ENCODE data around the gene ATF4. TPM values are rescaled to one million over a fixed set of nuclear protein-coding genes. Genes with fewer than 3 reads are reported as not detected.
A peak's percentile ranks its signal among the peaks of the same experiment; 100 is the strongest.

ATF4 gene
- total and polyA plus RNA-seq, 2 of the 13 experiments (the other 11 are each of a cell fraction or from before 2014, with no cell fraction given): 486 to 1,297 TPM

GRCh38 chr22:39545386-39546365 lies 25.3 kb downstream of the ATF4 start (continued):
- TF ChIP-seq ZNF839 (CRISPR knock-in tag; IDR thresholded peaks at IDR 0.05; ENCODE audit: borderline replicate concordance) (no peak), ZC3H13 (CRISPR knock-in tag; IDR thresholded peaks at IDR 0.05) (peak; percentile 70; the same call in 1 of the 2 replicates), ZNF446 (CRISPR knock-in tag; IDR thresholded peaks at IDR 0.05) (peak; percentile 78; the same call in 1 of the 2 replicates), DNMT3B (CRISPR knock-in tag; conservative IDR thresholded peaks at IDR 0.05) (peak; percentile 95; the same call in 1 of the 2 replicates), FOSL1 (CRISPR knock-in tag; IDR thresholded peaks at IDR 0.05; ENCODE audit: borderline replicate concordance) (0 out of 2 replicates have a peak, but pooled peaks have one; percentile 28), SAFB2 (CRISPR knock-in tag; IDR thresholded peaks at IDR 0.05; ENCODE audit: borderline replicate concordance, low read depth) (no peak), GATAD2A (CRISPR knock-in tag; IDR thresholded peaks at IDR 0.05) (peak; percentile 51; the same call in 1 of the 2 replicates), ARID5B (CRISPR knock-in tag; IDR thresholded peaks at IDR 0.05) (peak; percentile 67), ZNF547 (CRISPR knock-in tag; IDR thresholded peaks at IDR 0.05) (peak; percentile 33; the same call in 1 of the 2 replicates), HOXA3 (CRISPR knock-in tag; IDR thresholded peaks at IDR 0.05) (peak; percentile 71), USF2 (IDR thresholded peaks at IDR 0.05; ENCODE audit: low read depth, low read length) (no peak), USF2 (CRISPR knock-in tag; IDR thresholded peaks at IDR 0.05; ENCODE audit: borderline replicate concordance) (no peak), ZNF510 (CRISPR knock-in tag; IDR thresholded peaks at IDR 0.05; ENCODE audit: low read depth) (0 out of 2 replicates have a peak, but pooled peaks have one; percentile 69), ASH2L (IDR thresholded peaks at IDR 0.05; ENCODE audit: insufficient read length, low read depth, low read length) (no peak), GABPA (IDR thresholded peaks at IDR 0.05; ENCODE audit: low read depth, low read length) (no peak), GABPA (CRISPR knock-in tag; IDR thresholded peaks at IDR 0.05; ENCODE audit: low read depth) (0 out of 2 replicates have a peak, but pooled peaks have one; percentile 21), BRCA1 (CRISPR knock-in tag; IDR thresholded peaks at IDR 0.05) (peak; percentile 92), ZNF850 (CRISPR knock-in tag; conservative IDR thresholded peaks at IDR 0.05) (no peak), ZFY (CRISPR knock-in tag; IDR thresholded peaks at IDR 0.05) (peak; percentile 47; the same call in 1 of the 2 replicates)
- TF ChIP-seq, protein P1, sequence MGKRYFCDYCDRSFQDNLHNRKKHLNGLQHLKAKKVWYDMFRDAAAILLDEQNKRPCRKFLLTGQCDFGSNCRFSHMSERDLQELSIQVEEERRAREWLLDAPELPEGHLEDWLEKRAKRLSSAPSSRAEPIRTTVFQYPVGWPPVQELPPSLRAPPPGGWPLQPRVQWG (CRISPR knock-in tag; IDR thresholded peaks at IDR 0.05; ENCODE audit: borderline replicate concordance, low read depth): no peak

Data from HepG2 (cell line).